PC-3 (cell line): ENCODE measurements around the gene ZCCHC10.

Source experiments
- EZH2 ChIP-seq: fragments of 300-600 bp; sonication (generic); IDR thresholded peaks from one replicate; pipeline ENCODE4 v1.6.1; 2017; ENCODE audit warnings: antibody characterized with exemption, mild to moderate bottlenecking, low read length; ENCODE audit not compliant: unreplicated experiment
- TF ChIP-seq, protein P1 (sequence below): fragments of 300-600 bp; sonication (generic); conservative IDR thresholded peaks from 2 replicates; pipeline ENCODE4 v1.5.1; 2017; ENCODE audit warnings: antibody characterized with exemption, low read depth, mild to moderate bottlenecking, low read length

DNA sequence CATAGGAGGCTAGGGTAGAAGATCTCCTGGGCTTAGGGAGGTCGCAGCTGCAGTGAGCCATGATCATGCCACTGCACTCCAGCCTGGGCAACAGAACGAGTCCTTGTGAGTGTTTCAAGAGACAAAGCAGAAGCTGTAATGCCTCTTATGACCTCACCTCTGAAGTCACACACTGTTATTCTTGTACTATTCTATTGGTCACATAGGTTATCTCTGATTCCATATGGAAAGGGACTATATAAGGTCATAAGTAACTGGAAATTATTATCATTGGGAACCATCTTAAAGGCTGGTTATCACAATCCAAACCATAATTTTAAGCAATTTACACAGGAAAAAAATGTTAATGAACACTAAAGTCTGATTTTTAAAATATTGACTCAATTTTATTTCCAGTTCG is 45.1 kb downstream of the ZCCHC10 start:
- TF ChIP-seq, protein P1, sequence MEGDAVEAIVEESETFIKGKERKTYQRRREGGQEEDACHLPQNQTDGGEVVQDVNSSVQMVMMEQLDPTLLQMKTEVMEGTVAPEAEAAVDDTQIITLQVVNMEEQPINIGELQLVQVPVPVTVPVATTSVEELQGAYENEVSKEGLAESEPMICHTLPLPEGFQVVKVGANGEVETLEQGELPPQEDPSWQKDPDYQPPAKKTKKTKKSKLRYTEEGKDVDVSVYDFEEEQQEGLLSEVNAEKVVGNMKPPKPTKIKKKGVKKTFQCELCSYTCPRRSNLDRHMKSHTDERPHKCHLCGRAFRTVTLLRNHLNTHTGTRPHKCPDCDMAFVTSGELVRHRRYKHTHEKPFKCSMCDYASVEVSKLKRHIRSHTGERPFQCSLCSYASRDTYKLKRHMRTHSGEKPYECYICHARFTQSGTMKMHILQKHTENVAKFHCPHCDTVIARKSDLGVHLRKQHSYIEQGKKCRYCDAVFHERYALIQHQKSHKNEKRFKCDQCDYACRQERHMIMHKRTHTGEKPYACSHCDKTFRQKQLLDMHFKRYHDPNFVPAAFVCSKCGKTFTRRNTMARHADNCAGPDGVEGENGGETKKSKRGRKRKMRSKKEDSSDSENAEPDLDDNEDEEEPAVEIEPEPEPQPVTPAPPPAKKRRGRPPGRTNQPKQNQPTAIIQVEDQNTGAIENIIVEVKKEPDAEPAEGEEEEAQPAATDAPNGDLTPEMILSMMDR: no peak
- no peak for TF ChIP-seq EZH2
